Stimulated activated effector memory CD8-positive, alpha-beta T cell treated with anti-CD3 and anti-CD28 coated beads, Interleukin-12 subunit alpha, Interleukin-12 subunit beta, amount 100 ng/mL, for 72 hours (primary cell): Measurements from ENCODE around the gene STAC2.
A peak's percentile ranks its signal among the peaks of the same experiment; 100 is the strongest.
"Not testable (repeated sequence)": the region's sequence is repeated elsewhere in the genome, so short reads cannot be mapped to it uniquely, and the experiment has no call there.

Experiments used
- ATAC-seq: fragments of 150-1000 bp; cut with Tn5 transposase; 2 replicates; pipeline ENCODE4 v1.10.0; 2021
- DNase-seq, 2 donors: peaks; one replicate each; pipeline ENCODE4 v3.0.0; 2021 to 2022; ENCODE audit warnings: low spot score in 2 of 2
- H3K27ac Mint-ChIP-seq: one replicate; pipeline ENCODE4 v1.8.0; 2022; ENCODE audit warnings: mild to moderate bottlenecking, mixed read lengths
- H3K36me3 Mint-ChIP-seq: one replicate; pipeline ENCODE4 v1.8.0; 2022; ENCODE audit warnings: mild to moderate bottlenecking, mixed read lengths
- H3K4me1 Mint-ChIP-seq: one replicate; pipeline ENCODE4 v1.8.0; 2022; ENCODE audit warnings: mixed read lengths
- H3K4me3 Mint-ChIP-seq: one replicate; pipeline ENCODE4 v1.8.0; 2022; ENCODE audit warnings: mild to moderate bottlenecking, mixed read lengths
- H3K9me3 Mint-ChIP-seq: one replicate; pipeline ENCODE4 v1.8.0; 2022; ENCODE audit warnings: mixed read lengths

The STAC2 gene

DNA sequence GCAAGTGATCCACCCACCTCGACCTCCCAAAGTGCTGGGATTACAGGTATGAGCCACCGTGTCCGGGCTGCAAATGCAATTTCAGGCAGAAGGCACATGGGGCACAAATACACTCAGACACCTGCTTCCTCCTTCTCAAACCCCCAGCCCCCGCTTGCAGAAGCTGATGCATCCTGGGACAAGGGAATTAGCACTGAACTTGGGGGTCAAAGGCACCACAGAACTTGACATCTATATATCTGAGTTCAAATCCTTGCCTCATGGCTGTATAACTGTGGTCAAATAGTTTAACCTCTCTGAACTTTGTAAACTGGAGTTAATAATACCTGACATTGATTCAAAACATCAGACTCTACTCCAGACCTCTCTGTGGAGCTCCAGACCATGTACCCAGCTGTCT is 55.6 kb downstream of the STAC2 start:
- Mint-ChIP-seq H3K4me3 (no peak overlapping the region), H3K27ac (no peak overlapping the region), H3K36me3 (peaks cover 19% of the 10 kb centered on the region), H3K4me1 (peaks cover 41% of the 10 kb centered on the region), H3K9me3 (no peaks in the 10 kb centered on the region)
- DNase-seq: no peak
- no peak for ATAC-seq

DNA sequence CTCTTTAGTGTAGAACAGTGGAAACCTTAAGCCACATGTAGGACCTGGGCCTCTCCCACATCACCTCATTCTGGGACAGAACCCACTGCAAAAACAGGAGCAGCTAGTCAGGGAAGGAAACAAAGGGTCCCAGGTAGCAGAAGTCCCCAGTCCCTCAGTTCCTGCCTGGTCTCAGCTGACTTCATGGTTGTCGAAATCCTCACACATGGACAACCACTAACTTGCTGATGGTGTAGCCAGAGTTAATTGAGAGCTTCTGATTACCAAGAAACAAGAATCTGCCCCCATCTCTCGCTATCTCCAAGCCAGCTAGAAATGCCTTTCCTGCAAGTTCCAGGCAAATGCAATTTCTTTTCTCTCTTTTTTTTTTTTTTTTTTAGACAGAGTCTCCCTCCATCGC is 56.2 kb downstream of the STAC2 start:
- H3K36me3 Mint-ChIP-seq: peaks cover 13% of the 10 kb centered on the region
- no peaks in the 10 kb centered on the region for H3K9me3 Mint-ChIP-seq
- DNase-seq: no peak
- no peak for ATAC-seq
- no peak overlapping the region for H3K4me3 Mint-ChIP-seq
- H3K4me1 Mint-ChIP-seq: peaks cover 41% of the 10 kb centered on the region
- no peak overlapping the region for H3K27ac Mint-ChIP-seq

DNA sequence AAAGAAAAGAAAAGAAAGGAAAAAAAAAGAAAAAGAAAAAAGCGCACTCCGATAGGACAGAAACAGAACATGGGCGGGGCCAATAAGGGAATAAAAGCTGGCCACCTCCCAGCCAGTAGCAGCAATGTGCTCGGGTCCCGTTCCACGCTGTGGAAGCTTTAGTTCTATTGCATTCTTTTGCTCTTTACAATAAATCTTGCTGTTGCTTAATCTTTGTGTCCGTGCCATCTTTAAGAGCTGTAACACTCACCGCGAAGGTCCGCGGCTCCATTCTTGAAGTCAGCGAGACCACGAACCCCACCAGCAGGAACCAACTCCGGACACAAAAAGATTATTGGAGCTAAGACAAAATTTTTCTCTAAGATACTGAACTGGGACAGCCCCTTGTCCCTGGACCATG is 56.6 kb downstream of the STAC2 start:
- Mint-ChIP-seq H3K4me1 (peaks cover 39% of the 10 kb centered on the region), H3K27ac (no peak overlapping the region), H3K36me3 (peaks cover 13% of the 10 kb centered on the region), H3K9me3 (no peaks in the 10 kb centered on the region), H3K4me3 (no peak overlapping the region)
- DNase-seq: no peak
- ATAC-seq: no peak

DNA sequence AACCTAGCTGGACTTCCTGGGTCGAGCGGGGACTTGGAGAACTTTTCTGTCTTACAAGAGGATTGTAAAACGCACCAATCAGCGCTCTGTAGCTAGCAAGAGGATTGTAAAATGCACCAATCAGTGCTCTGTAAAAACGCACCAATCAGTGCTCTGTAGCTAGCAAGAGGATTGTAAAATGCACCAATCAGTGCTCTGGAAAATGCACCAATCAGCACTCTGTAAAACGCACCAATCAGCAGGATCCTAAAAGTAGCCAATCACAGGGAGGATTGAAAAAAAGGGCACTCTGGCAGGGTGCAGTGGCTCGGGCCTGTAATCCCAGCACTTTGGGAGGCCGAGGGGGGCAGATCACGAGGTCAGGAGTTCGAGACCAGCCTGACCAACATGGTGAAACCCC is 57.2 kb downstream of the STAC2 start:
- H3K9me3 Mint-ChIP-seq, ATAC-seq: not testable (repeated sequence)
- peaks cover 33% of the 10 kb centered on the region for H3K4me1 Mint-ChIP-seq

DNA sequence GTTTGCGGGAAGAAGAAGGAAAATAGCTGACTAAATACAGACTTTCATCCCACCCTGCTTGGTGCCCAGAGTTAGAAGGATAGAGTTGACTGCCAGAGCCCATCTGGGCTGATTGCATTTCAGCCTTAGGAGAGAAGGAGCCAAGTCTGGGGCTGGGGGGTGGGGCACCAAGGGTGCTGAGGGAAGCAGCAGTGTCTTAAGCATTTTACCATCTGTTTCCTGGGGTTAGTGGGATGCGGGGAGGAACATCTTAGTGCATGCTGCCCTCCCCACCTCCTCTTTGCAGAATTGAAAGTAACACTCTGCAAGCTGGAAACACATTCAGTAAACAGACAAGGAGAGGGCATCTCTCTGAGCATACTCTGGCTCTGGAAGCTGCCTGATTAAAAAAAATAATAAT is 58.3 kb downstream of the STAC2 start:
- ATAC-seq (no peak), DNase-seq (no peak)
- Mint-ChIP-seq H3K4me3 (peak overlapping the region; percentile 5), H3K9me3 (no peaks in the 10 kb centered on the region), H3K4me1 (peaks cover 31% of the 10 kb centered on the region), H3K36me3 (no peaks in the 10 kb centered on the region), H3K27ac (no peak overlapping the region)

More for the DNA sequence above, 57.2 kb downstream of the STAC2 start:
- DNase-seq, H3K36me3 Mint-ChIP-seq, H3K27ac Mint-ChIP-seq, H3K4me3 Mint-ChIP-seq: not testable (repeated sequence)

DNA sequence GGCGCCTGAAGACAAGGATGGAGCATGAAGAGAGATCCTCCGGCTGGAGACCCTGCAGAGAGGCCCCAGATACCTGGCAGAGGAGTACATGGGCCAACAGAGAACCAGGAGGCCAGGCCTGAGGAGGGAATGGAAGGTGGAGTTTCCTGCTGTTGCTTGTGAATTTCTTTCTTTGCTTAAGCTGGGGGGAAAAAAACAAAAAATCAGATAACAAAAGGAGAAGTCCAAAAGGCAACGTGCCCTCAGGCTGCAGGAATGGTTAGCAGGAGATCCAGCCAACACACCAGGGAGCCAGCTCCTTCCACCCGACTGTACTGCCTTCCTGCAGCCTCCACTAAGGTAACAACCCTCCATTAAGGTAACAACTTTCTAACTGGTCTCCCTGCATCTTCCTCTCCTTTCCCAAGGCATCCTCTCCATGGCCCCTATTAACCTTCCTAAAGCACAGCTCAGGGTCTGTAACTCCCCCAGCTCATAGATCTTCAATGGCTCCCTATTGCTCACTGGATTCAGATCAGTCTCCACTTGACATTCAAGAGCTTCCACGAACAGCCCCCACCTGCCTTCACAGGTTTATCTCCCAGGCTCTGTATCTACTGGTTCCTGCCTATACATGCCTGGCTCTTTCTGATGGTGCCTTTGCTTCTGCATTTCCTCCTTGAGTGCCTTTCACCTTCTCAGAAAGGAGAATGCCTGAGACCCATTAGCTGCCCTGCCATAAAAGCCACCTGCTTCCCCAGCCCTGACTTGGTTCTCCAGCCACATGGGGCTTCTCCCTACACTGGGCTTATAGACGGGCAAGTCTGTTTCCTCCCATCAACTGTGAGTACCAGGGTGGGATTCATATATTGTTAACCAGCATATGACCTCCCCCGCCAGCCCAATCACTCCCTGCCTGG is 59.1 kb downstream of the STAC2 start:
- DNase-seq: no peak
- peak overlapping the region; percentile 78 for H3K4me3 Mint-ChIP-seq
- no peak for ATAC-seq
- no peaks in the 10 kb centered on the region for H3K9me3 Mint-ChIP-seq
- no peak overlapping the region for H3K27ac Mint-ChIP-seq
- peaks cover 25% of the 10 kb centered on the region for H3K4me1 Mint-ChIP-seq
- H3K36me3 Mint-ChIP-seq: no peaks in the 10 kb centered on the region

DNA sequence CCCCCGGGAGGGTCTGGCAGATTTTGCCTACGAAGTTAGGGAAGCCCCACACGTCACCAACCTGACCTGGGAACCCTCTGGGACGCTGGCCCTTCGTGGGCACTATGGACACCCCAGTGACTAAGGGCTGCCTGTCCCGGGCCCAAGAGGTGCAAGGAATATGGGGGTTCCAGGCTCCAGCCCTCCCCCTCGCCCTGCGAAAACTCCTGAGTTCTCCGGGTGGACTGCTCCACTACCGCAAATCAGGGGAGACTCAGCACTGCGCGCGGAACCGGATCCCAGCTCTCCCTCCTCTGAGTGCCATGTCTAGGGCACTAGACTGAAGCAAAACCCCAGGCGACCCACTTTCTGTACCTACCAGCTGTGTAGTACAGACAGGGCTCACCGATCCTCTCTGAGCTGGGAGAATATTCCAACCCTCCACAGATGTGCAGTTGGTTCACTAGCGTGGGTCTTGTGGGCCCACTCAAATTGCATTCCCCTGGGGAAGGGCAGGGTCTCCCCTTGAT is 59.9 kb downstream of the STAC2 start, which contains the start of gene ARL5C:
TSS of gene ARL5C (minus strand) at position 321 of the 509 bp plus-strand sequence. CDS start 401 bp downstream, outside the sequence.
- Mint-ChIP-seq H3K36me3 (no peaks in the 10 kb centered on the region), H3K4me3 (peak within 1 kb of the TSS; percentile 78), H3K27ac (peak within 1 kb of the TSS; percentile 15), H3K9me3 (no peaks in the 10 kb centered on the region), H3K4me1 (peaks cover 25% of the 10 kb centered on the region)
- DNase-seq (no peak), ATAC-seq (no peak)

DNA sequence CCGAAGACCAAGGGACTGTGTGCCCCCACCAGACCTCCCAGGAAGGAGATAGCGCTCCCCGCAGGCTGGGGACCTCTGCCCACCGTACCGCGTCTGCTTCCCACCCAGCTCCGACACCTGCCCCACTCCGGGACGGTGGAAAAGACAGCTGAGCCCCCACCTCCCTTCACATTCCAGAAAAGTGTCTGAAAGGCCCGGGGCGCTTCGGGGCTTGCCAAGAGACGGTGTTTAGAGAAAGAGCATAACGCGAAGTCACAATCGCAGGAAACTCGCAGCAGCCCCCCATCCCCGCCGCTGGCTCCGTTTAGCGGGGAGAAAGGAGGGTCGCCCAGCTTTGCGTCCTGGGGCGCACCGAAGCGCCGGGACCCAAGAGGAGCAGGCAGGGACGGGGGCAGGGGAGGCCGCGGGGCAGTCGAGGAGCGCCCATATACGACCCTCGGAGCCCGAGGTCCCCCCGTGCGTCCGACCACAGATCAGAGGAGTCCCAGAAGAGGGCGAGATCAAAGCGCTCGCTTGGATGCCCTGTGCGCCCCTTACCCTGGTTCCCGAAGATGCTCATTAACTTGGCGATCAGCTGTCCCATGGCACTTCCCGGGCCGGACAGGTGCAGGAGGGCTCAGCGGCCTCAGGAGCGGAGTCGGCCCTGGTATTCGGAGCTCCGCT is 60.4 kb downstream of the STAC2 start:
- ATAC-seq (peak; percentile 41), DNase-seq (no peak)
- H3K27ac Mint-ChIP-seq: peak overlapping the region; percentile 15
- H3K4me1 Mint-ChIP-seq: peaks cover 25% of the 10 kb centered on the region
- no peaks in the 10 kb centered on the region for H3K36me3 Mint-ChIP-seq
- H3K9me3 Mint-ChIP-seq: no peaks in the 10 kb centered on the region
- H3K4me3 Mint-ChIP-seq: peak overlapping the region; percentile 78

DNA sequence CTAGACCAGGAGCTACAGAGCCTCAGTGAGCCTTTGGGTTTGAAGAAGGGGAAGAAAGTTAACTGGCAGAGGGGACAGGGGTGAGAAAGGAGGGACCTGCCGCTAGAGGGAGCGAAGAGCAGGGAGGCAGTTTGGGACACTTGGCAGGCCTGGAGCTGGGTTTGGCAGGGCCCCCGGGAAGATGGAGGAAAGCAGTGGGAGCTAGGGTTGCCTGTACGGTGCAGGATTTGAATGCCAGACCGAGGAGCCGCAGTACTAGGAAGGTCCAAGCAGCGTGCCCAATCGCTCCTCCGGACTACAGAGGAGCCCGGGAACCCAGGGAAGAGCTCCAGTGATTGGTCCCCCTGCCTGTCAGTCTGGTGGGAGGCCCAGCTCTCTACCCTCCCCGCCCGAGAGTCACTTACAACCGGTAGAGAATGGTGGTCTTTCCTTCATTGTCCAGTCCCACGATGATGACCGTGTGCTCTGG is 61.0 kb downstream of the STAC2 start:
- Mint-ChIP-seq H3K27ac (peak overlapping the region; percentile 15), H3K4me1 (peaks cover 25% of the 10 kb centered on the region), H3K36me3 (no peaks in the 10 kb centered on the region), H3K4me3 (peak overlapping the region; percentile 78), H3K9me3 (no peaks in the 10 kb centered on the region)
- ATAC-seq (peak; percentile 97), DNase-seq (peak; percentile 69 to 87)

DNA sequence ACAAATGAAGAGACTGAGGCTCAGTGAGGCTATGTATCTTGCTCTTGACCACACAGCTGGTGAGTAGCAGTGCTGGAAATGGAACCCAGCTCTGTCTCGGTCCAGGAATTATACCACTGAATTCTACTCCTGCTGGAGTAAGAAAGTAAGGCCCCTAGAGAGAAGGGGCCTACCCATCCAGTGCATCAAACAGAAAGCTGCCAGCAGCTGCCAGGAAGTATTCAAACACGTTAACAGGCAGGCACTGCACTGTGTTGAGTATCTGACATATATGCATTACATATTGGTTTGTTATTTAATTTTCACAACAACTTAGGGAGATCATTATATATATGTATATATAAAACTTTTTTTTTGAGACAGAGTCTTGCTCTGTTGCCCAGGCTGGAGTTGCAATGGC is 63.8 kb downstream of the STAC2 start:
- Mint-ChIP-seq H3K9me3 (no peaks in the 10 kb centered on the region), H3K36me3 (no peaks in the 10 kb centered on the region), H3K4me1 (peaks cover 16% of the 10 kb centered on the region), H3K4me3 (no peak overlapping the region), H3K27ac (no peak overlapping the region)
- ATAC-seq: no peak
- DNase-seq: no peak
